Stimulated activated CD8-positive, alpha-beta memory T cell treated with anti-CD3 and anti-CD28 coated beads, Interleukin-7, amount 100 ng/mL, for 24 hours (primary cell): ENCODE results near the gene MAP7.
"Not testable (repeated sequence)": the region's sequence is repeated elsewhere in the genome, so short reads cannot be mapped to it uniquely, and the experiment has no call there.

Source experiments
- DNase-seq: peaks from one replicate; pipeline ENCODE4 v3.0.0-alpha.2; 2020; ENCODE audit warnings: low read depth

MAP7 gene

GRCh38 chr6:136421537-136422158, 128.6 kb downstream of the MAP7 start:
- DNase-seq, result no peak

DNA sequence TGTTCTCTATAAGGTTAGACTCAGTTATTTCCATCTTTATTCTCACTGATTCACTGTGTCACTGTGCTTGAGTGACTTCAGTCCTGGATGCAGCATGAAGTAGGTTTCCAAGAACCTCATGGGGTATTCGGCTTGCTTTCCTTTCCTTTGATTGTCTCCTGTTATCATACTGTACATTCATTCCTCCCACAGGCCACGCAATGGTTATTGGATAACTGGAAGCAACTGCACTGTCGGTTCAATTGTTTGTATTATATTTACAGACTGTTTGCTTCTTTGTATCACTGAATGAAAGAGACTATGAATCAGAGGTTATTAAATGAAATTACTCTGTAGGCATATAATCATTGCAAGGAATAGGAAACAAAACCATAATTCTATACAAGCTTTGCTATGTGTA, 129.4 kb downstream of the MAP7 start:
- DNase-seq, result no peak

DNA sequence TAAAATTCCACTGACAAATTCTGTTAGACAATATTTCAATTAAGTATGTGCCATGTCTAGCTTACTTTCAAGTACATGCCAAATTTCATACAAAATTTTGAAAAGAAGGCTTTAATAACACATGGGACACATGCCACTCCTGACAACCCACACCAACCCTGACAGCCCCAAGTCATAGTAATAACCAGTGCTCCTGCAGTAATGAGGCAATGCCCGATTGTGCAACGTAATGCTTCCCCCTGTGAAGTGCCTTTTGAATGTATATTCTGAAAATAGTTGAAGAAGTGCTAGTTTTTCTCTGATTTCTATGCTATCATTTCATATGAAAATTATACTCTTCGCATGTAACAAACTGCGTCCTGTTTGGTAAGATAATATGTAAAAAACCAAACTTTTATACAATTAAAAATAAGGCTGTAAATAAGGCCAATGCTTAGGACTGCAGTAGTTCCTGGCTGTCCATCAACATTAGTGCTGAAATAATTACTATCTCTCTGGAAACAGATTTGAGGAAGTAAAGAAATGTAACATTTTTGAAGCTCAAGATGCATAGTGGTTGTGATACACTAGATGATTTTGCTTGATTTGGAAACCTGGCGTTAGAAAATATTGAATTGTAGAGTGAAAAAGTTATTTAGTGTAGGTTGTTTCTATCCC, 134.7 kb downstream of the MAP7 start:
- DNase-seq, result no peak

GRCh38 chr6:136412410-136412809, 137.8 kb downstream of the MAP7 start:
- no peak for DNase-seq

DNA sequence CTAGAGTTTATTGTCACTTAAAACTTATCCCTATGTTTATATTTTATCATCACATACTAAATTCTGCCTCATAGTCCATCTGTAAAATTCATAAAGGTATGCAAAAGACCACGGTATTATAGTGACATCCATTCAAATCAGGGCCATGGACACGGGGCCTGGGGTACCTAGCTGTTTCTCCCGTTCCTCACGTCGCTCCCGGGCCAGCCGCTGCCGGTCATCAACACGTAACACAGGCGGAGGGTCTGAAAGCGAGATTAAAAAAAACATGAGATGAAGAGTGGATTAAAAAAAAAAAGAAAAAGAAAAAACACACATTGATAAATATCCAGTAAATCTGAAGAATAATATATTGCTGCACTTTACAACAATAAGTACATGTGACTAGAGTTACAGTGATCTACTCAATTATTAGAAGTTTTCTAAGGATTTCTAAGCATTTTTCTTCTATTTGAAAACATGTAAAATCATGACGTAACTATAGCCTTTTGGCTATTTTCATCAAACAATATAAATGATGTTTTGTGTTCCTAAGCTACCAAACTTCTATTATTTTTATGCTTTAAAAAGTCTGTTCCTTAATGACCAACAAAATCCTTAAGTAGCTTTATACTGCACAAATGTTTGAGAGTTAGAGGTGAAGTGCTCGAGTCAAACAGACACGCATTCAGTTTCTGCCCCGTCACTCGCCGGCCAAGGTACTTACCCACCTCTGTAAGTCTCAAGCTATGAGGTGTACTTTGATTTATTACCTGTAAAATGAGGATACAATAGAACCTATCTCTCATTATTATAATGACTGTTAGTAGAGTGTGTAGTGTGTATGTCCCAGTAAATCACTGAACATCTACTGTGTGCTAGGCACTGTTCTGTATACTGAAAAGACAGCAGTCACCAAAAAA, 138.5 kb downstream of the MAP7 start:
- DNase-seq, result no peak

DNA sequence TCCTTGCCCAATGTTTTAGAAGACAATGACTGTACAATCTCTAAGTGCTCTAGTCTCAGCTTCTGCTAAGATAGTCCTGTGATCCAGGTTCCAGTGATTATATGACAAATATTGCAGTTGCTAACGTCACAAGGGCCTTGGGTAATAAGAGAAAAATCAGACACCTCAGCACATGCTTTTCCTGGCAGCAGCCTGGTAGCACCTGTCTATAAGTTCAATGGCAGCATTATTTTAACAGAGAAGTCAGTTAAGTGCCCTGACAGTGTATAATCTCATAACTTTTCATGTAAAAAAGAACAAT, 139.2 kb downstream of the MAP7 start:
- no peak for DNase-seq

DNA sequence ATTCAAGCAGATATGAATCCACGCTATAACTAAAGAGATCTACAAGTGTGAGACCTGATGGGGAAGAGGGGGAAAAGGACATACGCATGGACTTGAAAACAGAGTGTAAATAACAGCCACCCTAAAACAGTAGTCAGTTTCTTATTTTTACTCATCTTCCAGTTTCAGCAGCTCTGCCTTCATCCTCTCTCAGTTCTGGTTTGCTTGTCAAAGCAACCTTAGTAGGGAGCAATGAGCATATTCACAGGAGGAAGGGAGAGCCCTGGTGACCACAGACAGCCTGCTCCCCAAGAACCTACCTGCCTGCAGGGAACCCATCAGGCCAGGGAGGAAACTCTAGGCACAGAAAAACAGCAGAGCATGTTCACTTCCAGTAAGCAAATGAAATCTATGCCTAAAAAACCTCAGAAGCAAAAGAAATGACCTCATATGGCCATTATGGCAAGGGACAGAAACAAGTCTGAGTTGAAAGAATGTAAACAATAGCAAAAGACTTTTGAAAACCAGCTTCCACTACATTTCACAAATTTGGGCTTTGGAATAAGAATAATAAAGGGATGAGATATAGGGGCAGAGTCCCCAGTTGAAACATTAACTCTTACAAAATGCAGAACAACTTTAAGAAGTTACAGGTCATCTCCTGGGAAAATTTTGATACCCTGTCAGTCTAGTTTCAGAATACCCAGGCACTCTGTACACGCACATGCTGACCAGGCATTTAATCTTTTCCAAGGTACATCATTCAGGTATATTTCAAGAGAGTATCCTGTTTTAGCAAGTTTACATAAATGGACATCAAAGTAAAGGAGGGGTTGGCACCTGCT, 139.8 kb downstream of the MAP7 start:
- DNase-seq, result no peak

DNA sequence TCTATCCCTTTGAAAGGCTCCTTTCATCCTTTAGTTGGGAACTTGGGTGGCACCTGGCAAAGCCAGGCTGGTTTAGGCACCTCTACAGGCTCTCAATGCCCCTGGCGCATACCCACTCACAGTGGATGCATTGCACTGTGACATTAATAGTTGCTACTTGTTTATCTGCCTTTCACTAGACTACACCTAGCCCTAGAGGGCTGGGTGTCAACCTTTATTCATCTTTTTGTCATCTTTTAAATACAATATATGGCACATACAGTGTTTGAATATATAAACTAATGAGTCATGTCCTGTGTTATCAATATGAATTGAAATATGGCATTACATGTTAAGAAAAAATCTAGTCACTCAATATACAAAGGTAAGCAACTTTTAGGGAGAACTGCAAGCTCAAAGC, 140.6 kb downstream of the MAP7 start:
- no peak for DNase-seq

GRCh38 chr6:136408204-136408603, 142.0 kb downstream of the MAP7 start:
- DNase-seq, result no peak

DNA sequence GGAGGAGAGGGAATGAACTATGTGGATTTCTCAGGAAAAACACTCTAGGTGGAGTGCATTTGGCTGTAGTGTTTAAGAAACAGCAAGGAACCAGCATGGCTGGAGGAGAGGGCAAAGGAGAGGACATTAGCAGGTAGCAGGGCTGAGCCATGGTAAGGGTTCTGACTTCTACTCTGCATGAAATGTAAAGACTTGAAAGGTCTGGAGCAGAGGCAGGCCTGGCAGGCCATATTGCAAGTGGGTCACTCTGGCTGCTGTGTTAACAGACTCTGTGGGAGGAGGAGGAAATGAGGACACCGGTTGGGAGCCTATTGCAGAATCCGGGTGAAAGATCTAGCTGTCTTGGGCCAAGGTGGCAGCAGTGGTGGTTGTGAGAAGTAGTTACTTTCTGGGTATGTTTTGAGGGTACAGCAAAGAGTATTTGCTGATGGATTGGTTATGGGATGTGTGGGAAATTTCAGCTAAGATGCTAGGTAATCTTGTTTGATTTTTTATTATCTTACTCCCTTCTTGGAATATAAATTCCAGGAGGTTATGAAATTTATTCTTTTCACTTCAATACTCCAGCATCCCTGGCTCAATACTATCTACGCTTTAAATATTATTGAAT, 144.7 kb downstream of the MAP7 start:
- no peak for DNase-seq

- DNase-seq, result no peak
These were observed 145.4 kb downstream of the MAP7 start for GRCh38 chr6:136404627-136405419.

DNA sequence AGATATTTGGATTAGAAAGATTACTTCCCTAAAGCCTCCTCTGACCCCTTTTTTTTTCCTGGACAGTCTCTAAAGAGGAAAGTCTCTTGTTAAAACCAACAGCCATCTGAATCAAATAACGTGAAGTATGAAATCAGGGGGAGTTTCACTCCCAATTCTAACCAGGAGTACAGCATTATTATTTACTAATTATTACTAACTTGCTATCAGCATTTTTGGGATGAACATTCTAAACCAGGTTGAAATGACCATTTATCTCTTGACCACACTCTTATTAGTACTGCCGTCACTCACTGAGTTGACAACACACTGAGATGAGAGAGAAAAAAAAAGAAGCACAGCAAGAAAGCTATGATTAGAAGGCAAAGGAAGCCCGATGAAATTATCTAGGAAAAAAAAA, 146.2 kb downstream of the MAP7 start:
- DNase-seq, result no peak

GRCh38 chr6:136403110-136403980, 146.9 kb downstream of the MAP7 start:
- no peak for DNase-seq

- DNase-seq, result no peak
These were observed 148.5 kb downstream of the MAP7 start for GRCh38 chr6:136401749-136402148.

GRCh38 chr6:136401236-136401635, 149.0 kb downstream of the MAP7 start:
- DNase-seq, result not testable (repeated sequence)

DNA sequence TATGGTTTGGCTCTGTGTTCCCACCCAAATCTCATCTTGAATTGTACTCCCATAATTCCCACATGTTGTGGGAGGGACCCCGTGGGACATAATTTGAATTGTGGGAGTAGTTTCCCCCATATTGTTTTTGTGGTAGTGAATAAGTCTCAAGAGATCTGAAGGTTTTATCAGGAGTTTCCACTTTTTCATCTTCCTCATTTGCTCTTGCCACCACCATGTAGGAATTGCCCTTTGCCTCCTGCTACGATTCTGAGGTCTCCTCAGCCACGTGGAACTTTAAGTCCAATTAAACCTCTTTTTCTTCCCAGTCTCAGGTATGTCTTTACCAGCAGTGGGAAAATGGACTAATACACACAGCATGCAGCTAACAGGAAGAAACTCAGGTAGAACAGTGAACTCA, 151.8 kb downstream of the MAP7 start:
- no peak for DNase-seq

DNA sequence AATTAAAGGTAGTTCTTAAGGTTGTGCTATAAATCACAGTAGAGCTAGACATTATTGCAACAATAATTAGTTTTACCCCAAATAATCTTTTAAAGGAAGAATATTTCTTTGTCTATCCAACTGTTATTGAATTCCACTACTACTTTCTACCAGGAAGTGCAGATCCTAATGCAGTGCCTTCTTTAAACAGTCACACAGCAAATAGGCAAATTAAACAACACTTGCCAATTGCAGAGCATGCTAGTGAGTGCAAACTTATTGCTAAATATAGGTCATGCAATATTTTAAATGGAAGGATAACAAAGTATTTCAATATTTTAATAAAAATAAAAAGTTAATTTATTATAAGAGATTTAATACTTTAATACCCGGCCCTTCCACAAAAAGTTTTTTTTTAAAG, 153.3 kb downstream of the MAP7 start:
- no peak for DNase-seq

DNA sequence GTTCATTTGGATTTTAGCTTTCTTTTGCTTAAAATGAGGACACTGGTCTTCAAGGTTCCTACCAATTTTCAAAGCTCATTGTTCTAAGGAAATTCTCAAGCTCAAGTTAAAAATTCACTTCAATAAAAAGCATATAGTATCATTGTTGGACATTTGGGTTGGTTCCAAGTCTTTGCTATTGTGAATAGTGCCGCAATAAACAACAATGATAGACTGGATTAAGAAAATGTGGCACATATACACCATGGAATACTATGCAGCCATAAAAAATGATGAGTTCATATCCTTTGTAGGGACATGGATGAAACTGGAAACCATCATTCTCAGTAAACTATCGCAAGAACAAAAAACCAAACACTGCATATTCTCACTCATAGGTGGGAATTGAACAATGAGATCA, 159.3 kb downstream of the MAP7 start:
- DNase-seq, result not testable (repeated sequence)

DNA sequence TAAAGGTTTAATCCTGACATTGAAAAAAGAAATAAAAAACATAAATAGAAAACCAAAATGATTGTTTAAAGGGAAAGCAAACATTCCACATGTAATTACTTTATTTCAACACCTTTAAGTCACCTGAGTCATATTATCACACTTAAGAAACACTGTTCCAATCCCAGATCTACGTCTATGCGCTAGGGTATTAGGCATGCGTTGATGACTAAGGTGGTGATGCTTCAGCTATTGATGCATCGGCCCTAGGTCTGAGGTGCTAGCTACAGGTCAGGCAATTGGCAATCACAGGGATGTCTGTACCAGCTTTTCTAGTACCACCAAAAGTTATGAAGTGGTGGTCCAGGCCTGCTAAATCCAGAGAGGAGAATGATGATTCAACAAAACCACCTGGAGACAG, 162.9 kb downstream of the MAP7 start:
- DNase-seq, result no peak

- DNase-seq, result no peak
These were observed 166.8 kb downstream of the MAP7 start for GRCh38 chr6:136383268-136383937.
